ES-I3 (cell line): ENCODE data around the gene TSHR.
"Not testable (repeated sequence)": the region's sequence is repeated elsewhere in the genome, so short reads cannot be mapped to it uniquely, and the experiment has no call there.

Experiments used
- H3K36me3 ChIP-seq: 2 replicates; pipeline ENCODE4 v1.6.1; 2013; ENCODE audit warnings: mild to moderate bottlenecking, low read length, control low read depth, moderate library complexity; ENCODE audit not compliant: insufficient read depth
- H3K4me1 ChIP-seq: 2 replicates; pipeline ENCODE4 v1.6.1; 2013; ENCODE audit warnings: mild to moderate bottlenecking, control low read depth, low read length; ENCODE audit not compliant: insufficient read depth
- H3K9ac ChIP-seq: 2 replicates; pipeline ENCODE4 v1.6.1; 2013; ENCODE audit warnings: low read depth, mild to moderate bottlenecking, low read length, moderate library complexity
- H3K9me3 ChIP-seq: 2 replicates; pipeline ENCODE4 v1.6.1; 2013; ENCODE audit warnings: mild to moderate bottlenecking, low read length, moderate library complexity; ENCODE audit not compliant: control insufficient read depth, insufficient read depth

Gene TSHR

DNA sequence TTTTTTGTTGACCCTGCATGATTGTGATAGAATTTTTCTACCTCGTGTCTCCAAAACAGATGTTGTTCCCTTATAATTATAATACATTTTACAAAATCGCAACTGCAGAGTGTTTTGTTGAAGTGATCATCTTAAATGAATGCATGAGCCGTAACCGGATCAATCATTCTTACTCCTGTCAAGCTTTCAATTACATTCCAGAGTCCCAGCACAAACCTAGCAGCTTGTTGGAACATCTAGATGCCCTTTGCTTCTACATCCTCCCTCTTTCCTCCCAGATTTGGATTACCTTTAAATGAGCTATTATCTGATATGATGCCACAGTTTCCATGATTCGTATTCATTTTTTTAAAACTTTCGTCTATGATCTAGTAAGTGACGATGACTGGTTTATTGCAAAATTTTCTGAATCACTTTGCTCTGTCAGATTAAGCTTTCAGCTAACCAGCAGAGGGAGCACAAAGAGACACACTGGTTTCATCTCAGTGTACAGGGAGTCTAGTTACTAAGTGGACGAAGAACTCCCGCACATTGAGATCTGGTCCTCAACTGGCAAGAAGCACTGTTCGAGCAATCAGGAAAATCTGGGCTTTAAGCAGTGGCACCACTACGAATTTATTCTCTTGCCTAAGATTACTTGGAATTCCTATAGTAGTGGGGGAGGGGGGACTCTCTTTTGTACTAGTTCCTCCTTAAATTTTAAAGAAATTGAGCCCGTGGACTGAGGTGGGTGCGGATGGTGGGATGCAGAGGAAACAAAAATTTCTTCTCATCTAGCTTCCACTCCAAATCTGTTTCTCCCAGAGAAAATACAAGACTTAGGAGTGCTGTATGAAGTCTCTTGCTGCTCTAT lies 40.9 kb downstream of the TSHR start:
- no peaks in the 10 kb centered on the region for H3K36me3 ChIP-seq
- H3K9ac ChIP-seq: no peak overlapping the region
- no peaks in the 10 kb centered on the region for H3K4me1 ChIP-seq
- no peaks in the 10 kb centered on the region for H3K9me3 ChIP-seq

DNA sequence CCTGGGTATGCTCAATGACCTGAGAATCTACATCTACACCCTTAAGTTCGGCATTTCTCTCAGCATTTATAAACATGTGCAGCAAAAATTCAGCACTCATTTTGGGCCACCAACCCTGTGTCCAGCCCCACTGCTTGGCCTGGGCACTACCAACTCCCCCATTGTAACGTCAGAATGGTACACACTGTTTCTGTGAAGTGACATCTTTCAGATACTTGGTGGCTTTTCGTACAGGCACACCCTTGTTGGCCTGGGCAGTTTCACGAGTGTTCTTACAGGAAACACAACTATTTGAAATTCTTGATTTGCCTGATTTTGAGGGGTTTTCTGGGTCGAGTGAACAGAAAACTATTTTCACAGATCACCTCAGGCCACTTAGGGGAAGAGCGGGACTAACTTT lies 46.0 kb downstream of the TSHR start:
- Histone ChIP-seq H3K4me1 (no peaks in the 10 kb centered on the region), H3K36me3 (no peaks in the 10 kb centered on the region), H3K9me3 (no peaks in the 10 kb centered on the region), H3K9ac (no peak overlapping the region)

DNA sequence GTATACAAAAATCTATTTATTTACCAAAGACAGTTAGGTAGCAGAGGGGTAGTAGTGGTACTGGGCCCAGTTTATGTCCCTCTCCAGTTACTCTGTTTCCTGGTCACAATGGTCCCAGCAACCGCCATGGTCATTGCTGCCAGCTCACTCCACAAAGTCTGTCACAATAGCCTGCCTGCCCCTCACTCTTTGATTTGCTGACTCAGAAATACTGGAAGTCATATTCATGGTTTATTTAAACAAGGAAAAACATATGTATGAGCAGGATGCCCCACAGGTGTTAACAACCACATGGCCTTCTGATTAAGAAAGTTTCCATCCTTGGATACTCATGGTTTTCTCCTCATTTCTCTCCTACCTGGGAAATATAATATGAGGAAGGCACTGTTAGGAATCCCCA lies 49.2 kb downstream of the TSHR start:
- Histone ChIP-seq H3K9me3 (no peaks in the 10 kb centered on the region), H3K4me1 (no peaks in the 10 kb centered on the region), H3K9ac (no peak overlapping the region), H3K36me3 (no peaks in the 10 kb centered on the region)

DNA sequence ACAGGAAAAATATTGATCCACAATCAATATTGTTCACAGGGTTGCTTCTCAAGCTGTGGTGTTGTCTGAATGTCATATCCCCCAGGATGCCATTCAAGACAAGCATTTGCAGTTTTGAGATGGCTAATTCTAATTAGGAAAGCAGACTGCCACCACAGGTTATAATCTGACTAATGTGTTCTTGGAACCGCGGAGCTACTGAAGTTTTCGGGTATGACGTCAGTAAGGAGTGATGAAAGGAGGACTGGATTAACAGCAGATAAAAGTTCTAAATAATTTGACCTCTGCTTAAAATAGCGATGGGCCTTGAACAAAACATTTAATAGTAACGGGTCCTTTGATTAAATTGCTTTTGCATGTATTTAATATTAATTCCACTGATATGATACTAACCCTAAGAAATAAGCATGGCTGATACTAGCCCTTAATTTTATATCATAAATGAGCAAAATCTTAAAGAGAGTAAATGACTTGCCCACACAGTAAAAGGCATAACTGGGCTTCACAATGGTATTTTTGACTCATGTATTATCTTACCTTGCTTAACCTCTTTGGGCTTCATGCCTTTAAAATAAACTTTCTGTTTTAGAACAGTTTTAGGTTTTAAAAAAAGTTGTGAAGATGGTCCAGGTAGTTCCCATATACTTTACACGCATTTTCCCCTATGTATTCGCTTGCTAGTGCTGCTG lies 50.3 kb downstream of the TSHR start:
- no peaks in the 10 kb centered on the region for H3K4me1 ChIP-seq
- no peak overlapping the region for H3K9ac ChIP-seq
- no peaks in the 10 kb centered on the region for H3K9me3 ChIP-seq
- no peaks in the 10 kb centered on the region for H3K36me3 ChIP-seq

DNA sequence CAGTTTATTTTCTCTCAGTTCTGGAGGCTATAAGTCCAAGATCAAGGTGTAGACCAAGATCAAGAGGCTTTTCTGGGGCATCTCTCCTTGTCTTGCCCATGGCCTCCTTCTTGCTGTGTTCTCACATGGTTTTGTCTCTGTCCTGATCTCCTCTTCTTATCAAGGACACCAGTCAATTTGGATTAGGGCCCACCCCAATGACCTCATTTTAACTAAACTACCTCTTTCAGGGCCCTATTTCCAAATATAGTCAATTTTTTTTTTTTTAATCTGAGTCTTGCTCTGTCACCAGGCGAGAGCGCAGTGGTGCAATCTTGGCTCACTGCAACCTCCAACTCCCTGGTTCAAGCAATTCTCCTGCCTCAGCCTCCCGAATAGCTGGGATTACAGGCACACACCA lies 50.8 kb downstream of the TSHR start:
- no peaks in the 10 kb centered on the region for H3K36me3 ChIP-seq
- no peaks in the 10 kb centered on the region for H3K4me1 ChIP-seq

DNA sequence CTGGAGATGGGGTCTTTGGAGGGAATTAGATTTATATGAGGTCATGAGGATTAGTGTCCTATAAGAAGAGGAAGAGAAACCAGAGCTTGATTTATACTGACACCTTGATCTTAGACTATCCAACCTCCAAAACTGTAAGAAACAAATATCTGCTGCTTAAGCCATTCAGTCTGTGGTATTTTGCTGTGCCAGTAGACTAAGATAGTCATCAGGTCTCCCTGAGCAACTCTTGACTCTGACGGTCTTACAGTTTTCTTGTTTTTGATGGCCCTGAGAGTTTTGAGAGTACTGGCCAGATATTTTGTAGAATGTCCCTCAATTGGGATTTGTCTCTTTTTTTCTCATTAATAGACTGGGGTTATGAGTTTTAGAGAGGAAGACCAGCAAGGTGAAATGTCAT lies 51.7 kb downstream of the TSHR start:
- no peak overlapping the region for H3K9ac ChIP-seq
- no peaks in the 10 kb centered on the region for H3K9me3 ChIP-seq
- no peaks in the 10 kb centered on the region for H3K4me1 ChIP-seq
- H3K36me3 ChIP-seq: no peaks in the 10 kb centered on the region

More for the DNA sequence above, 50.8 kb downstream of the TSHR start:
- Histone ChIP-seq H3K9me3 (no peaks in the 10 kb centered on the region), H3K9ac (no peak overlapping the region)

DNA sequence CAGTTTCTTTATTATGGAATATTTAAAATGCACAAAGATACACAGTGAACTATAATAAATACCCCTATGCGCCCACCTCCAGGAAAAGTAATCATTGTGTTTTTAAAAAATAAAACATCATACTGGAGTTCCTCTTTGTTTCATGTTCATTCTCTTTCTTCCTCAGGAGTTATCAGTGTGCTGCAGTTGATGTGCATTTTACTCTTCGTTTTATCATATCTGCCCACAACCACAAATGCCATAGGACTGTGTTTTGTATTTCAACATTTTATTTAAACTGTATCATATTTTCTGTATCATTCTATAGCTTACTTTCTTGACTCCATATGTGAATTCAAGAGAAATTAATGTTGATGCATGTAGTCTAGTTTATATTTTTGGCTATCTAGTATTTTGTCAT lies 53.9 kb downstream of the TSHR start:
- Histone ChIP-seq H3K9ac (no peak overlapping the region), H3K9me3 (no peaks in the 10 kb centered on the region), H3K4me1 (no peaks in the 10 kb centered on the region), H3K36me3 (no peaks in the 10 kb centered on the region)

DNA sequence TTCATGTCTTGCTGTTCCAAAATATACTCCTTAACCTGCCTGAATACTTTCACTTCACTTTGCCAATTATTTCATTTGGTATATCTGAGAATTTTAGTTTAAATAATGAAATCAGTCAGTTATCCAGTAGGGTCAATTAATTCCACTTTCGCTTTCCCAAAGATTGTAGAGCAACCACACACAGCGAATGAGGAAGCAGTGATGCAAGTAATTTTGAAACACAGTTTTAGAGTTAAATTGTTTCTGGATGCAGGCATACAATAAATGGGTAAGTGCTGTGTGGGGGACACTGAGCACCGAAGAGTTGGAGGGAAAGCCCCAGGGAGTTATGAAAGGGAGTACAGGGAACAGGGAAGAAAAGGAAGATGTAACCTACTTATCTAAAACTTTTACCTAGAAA lies 62.8 kb downstream of the TSHR start:
- Histone ChIP-seq H3K9me3 (no peaks in the 10 kb centered on the region), H3K36me3 (no peaks in the 10 kb centered on the region), H3K9ac (no peak overlapping the region), H3K4me1 (no peaks in the 10 kb centered on the region)

DNA sequence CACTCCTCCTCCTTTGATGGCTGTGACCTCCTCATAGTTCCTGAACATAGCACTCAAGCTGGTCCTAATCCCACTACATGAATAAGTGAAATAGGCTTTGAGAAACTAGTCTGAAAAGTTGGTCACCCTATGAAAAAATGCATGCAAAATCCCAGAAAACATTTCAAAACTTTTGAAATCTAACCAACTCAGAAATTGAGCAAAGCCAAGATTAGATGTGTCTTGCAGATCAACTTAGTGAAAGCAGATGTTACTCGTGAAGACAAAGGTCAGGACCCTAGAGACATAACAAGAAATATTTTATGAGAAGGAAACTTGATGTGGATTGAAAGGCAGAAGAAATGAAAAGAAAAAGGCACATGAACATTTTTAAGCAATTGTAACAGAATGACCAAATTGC lies 63.3 kb downstream of the TSHR start:
- no peak overlapping the region for H3K9ac ChIP-seq
- H3K9me3 ChIP-seq: no peaks in the 10 kb centered on the region
- H3K4me1 ChIP-seq: no peaks in the 10 kb centered on the region
- no peaks in the 10 kb centered on the region for H3K36me3 ChIP-seq

DNA sequence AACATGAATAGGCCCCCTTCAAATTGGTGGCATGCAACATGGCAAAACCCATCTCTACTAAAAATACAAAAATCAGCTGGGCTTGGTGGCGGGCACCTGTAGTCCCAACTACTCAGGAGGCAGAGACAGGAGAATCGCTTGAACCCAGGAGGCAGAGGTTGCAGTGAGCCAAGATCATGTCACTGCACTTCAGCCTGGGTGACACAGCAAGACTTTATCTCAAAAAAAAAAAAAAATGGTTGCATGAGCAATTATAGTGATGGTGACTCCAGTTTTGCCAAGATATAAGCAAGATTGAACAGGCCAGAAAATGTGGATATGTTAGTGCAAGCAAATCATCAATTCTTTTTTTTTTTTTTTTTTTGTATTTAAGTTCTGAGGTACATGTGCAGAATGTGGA lies 63.7 kb downstream of the TSHR start:
- H3K4me1 ChIP-seq, H3K36me3 ChIP-seq, H3K9ac ChIP-seq, H3K9me3 ChIP-seq: not testable (repeated sequence)

DNA sequence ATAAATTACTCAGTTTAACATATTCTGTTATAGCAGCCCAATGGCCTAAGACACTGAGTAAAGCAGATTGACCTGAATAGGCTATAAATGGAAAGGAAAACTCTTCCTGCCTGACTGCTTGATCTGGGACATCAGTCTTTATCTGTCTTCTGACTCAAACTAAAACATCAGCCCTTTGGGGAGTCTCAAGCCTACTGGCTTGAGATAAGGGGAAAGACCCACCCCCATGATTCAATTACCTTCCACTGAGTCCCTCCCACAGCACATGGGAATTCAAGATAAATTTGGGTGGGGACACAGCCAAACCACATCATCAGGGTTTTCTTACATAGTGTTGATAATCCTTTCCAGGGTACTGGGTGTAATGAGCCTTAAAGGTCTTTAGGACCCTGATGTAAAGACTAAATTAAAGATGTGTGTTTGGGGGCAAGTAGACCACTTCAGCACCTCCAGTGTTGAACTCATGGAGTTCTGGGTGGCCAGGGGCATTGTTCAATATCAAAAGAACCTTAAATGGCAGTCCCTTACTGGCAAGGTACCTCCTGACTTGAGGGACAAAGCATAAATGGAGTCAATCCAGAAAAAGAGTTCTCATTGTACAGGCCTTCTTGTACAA lies 67.8 kb downstream of the TSHR start:
- no peaks in the 10 kb centered on the region for H3K4me1 ChIP-seq
- H3K9me3 ChIP-seq: no peaks in the 10 kb centered on the region
- no peaks in the 10 kb centered on the region for H3K36me3 ChIP-seq
- H3K9ac ChIP-seq: no peak overlapping the region

DNA sequence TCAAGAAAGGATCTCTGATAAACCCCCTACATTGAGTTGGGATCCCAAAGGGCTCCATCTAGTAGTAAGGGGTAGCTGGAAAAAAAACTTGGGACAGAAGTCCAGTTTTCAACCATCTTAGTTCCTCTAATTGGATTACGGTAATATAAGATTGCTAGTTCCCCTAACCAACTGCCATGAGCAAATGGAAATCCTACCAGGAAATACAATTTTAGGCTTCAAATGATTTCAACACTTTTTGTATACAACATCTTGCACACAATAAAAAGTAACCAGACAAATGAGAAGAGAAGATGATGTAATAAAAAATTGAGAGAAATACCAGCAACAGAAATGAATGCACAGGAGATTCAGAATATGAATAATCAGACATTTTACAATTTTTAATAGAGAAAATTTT lies 73.0 kb downstream of the TSHR start:
- Histone ChIP-seq H3K36me3 (no peaks in the 10 kb centered on the region), H3K4me1 (no peaks in the 10 kb centered on the region), H3K9ac (no peak overlapping the region), H3K9me3 (no peaks in the 10 kb centered on the region)

DNA sequence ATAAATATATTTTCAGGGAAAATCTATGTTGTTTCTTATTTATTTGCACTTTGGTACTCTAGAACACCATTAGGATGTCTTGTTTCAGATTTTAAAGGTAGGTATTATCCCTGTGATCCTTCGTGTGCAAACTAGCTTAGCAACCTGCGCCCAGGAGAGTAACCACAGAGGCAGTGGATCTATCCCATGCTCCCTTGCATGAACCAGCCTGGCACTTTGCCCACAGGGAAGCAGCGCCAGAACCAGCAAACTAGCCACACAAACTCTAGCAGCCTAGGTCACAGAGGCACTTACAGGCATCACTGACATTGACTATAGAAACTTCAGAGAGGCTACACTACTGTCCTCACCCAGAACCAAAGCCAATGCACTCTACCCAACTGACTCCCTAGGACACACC lies 76.1 kb downstream of the TSHR start:
- no peaks in the 10 kb centered on the region for H3K36me3 ChIP-seq
- no peak overlapping the region for H3K9ac ChIP-seq
- no peaks in the 10 kb centered on the region for H3K9me3 ChIP-seq
- no peaks in the 10 kb centered on the region for H3K4me1 ChIP-seq

DNA sequence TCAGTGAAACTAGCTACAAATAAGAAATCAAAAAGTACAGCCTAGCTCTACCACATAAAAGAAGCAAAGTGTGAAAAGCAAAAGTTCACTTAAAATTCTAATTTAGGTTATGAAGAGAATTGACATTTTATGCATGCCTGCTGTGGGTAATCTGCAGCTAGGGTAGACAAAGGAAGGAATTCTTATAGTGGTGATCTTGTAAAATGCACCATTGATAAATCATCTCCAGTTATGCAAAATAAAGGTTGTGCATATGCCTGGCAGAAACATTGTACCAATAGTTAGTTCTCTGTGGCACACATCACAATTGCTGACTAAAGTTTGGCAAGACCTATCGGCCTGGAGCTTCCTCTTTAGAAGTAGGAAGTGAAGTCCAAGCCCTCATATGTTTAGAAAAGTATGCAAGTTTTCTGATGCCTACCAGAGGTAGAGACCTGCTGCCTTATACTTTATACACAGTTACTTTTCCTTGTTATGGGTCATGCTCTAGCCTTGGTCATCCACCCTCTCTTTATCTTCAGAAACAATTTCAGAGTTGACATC lies 78.3 kb downstream of the TSHR start:
- no peaks in the 10 kb centered on the region for H3K36me3 ChIP-seq

DNA sequence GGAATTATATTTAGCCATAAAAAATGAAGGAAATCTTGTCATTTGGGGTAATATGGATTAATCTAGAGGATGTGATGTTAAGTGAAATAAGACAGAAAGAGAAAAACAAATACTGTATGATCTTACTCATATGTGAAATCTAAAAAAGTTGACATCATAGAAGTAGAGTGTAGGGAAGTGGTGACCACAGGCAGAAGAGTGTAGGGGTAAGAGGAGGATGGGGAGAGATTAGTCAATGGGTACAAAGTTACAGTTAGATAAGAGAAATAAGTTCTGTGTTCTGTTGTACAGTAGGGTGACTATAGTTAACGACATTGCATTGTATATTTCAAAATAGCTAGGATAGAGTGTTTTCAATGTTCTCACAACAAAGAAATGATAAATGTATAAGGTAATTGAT lies 87.0 kb downstream of the TSHR start:
- Histone ChIP-seq H3K36me3 (no peaks in the 10 kb centered on the region), H3K4me1 (no peaks in the 10 kb centered on the region), H3K9ac (no peak overlapping the region), H3K9me3 (no peaks in the 10 kb centered on the region)

More for the DNA sequence above, 78.3 kb downstream of the TSHR start:
- Histone ChIP-seq H3K9me3 (no peaks in the 10 kb centered on the region), H3K4me1 (no peaks in the 10 kb centered on the region), H3K9ac (no peak overlapping the region)
